Sigmoid colon (tissue), 7 donors: ENCODE results near the gene PTH2R. TPM values are rescaled to one million over a fixed set of nuclear protein-coding genes. Genes with fewer than 3 reads are reported as not detected.
"Not testable (repeated sequence)": the region's sequence is repeated elsewhere in the genome, so short reads cannot be mapped to it uniquely, and the experiment has no call there.

Experiments used
- DNase-seq: peaks from one replicate; pipeline ENCODE4 v3.0.0-alpha.2; 2019
- H3K27ac ChIP-seq, 4 donors: fragments of 200-600 bp; sonication (generic); one replicate each; pipeline ENCODE4 v1.5.1; 2016 to 2019; ENCODE audit warnings: mild to moderate bottlenecking in 1 of 4
- H3K27me3 ChIP-seq, 3 donors: fragments of 200-600 bp; sonication (generic); one replicate each; pipeline ENCODE4 v1.5.1; 2019; ENCODE audit warnings: mild to moderate bottlenecking in 1 of 3
- H3K36me3 ChIP-seq, 4 donors: fragments of 200-600 bp; sonication (generic); one replicate each; pipeline ENCODE4 v1.5.1; 2016 to 2019
- H3K4me1 ChIP-seq, 4 donors: fragments of 200-600 bp; sonication (generic); one replicate each; pipeline ENCODE4 v1.5.1; 2017 to 2019
- H3K4me3 ChIP-seq, 4 donors: fragments of 200-600 bp; sonication (generic); one replicate each; pipeline ENCODE4 v1.5.1; 2017 to 2019; ENCODE audit warnings: mild to moderate bottlenecking in 2 of 4, moderate library complexity in 1 of 4
- H3K9me3 ChIP-seq, 4 donors: fragments of 200-600 bp in 3 of 4; sonication (generic) in 3 of 4; one replicate each; pipeline versions ENCODE4 v1.5.1 to v1.6.1; 2013 to 2019
- EP300 ChIP-seq, 4 donors: sonication (generic); formaldehyde crosslinking; IDR thresholded peaks; one replicate each; pipeline ENCODE4 v1.6.1; 2017; ENCODE audit warnings: antibody characterized with exemption in 4 of 4
- POLR2A ChIP-seq, 2 donors: fragments of 450-650 bp; IDR thresholded peaks; one replicate each; pipeline ENCODE4 v1.6.1; 2016; ENCODE audit warnings: antibody characterized with exemption in 2 of 2, mild to moderate bottlenecking in 2 of 2, moderate library complexity in 2 of 2
- POLR2AphosphoS5 ChIP-seq, 4 donors: sonication (generic); formaldehyde crosslinking; IDR thresholded peaks; one replicate each; pipeline ENCODE4 v1.6.1; 2017; ENCODE audit warnings: antibody characterized with exemption in 4 of 4
- WGBS, 2 donors: extraction: QIAGEN DNeasy Blood & Tissue Kit; methylation state at CpG; one replicate each; pipeline ENCODE4 v1.1.7; 2013; 5-methylcytosine and 5-hydroxymethylcytosine counted together
- intact Hi-C: fragments of 100-400 bp; cut with DNase I; formaldehyde crosslinking; loops from one replicate; pipeline ENCODE4 v1.15.1; 2023
- polyA plus RNA-seq, 3 donors: library from polyadenylated mRNA; stranded (reverse); fragments of 200-250 nt; gene quantifications; one replicate each; pipeline ENCODE4 v1.2.3, GENCODE V29; 2013
- total RNA-seq, 4 donors: library from RNA; depleted of rRNA; stranded (reverse); fragments of >200 nt; gene quantifications; one replicate each; pipeline ENCODE4 v1.1.0, GENCODE V29; 2016
- TF ChIP-seq, protein P1 (sequence below), 4 experiments: fragments of 450-650 bp in 3 of 4; fragments of 200-600 bp in 1 of 4; IDR thresholded peaks; one replicate each; pipeline ENCODE4 v1.5.1; 2016 to 2019; ENCODE audit warnings: antibody characterized with exemption in 4 of 4, mild to moderate bottlenecking in 3 of 4, moderate library complexity in 2 of 4
- donor health status: healthy with polysubstance abuse.
- donor health status: Bipolar disorder and iron deficiency.
- donor health status: healthy.

PTH2R gene
- total and polyA plus RNA-seq, 7 donors: 0.12 to 0.27 TPM; not detected in 5

- DNase-seq: no peak
- intact Hi-C loops: no loop called here
- WGBS, 2 donors: 27 to 73% methylated on average over 5 of the region's 5 CpGs
- no peak overlapping the region for H3K27ac ChIP-seq
- no peak for TF ChIP-seq POLR2A (IDR thresholded peaks at IDR 0.05)
- TF ChIP-seq, protein P1, sequence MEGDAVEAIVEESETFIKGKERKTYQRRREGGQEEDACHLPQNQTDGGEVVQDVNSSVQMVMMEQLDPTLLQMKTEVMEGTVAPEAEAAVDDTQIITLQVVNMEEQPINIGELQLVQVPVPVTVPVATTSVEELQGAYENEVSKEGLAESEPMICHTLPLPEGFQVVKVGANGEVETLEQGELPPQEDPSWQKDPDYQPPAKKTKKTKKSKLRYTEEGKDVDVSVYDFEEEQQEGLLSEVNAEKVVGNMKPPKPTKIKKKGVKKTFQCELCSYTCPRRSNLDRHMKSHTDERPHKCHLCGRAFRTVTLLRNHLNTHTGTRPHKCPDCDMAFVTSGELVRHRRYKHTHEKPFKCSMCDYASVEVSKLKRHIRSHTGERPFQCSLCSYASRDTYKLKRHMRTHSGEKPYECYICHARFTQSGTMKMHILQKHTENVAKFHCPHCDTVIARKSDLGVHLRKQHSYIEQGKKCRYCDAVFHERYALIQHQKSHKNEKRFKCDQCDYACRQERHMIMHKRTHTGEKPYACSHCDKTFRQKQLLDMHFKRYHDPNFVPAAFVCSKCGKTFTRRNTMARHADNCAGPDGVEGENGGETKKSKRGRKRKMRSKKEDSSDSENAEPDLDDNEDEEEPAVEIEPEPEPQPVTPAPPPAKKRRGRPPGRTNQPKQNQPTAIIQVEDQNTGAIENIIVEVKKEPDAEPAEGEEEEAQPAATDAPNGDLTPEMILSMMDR (IDR thresholded peaks at IDR 0.05): no peak
- TF ChIP-seq POLR2AphosphoS5 (IDR thresholded peaks at IDR 0.05): no peak
- TF ChIP-seq EP300 (IDR thresholded peaks at IDR 0.05): no peak
- H3K36me3 ChIP-seq: no peaks in the 10 kb centered on the region
- H3K27me3 ChIP-seq: no peaks in the 10 kb centered on the region
- H3K9me3 ChIP-seq: no peaks in the 10 kb centered on the region
- no peaks in the 10 kb centered on the region for H3K4me1 ChIP-seq
- H3K4me3 ChIP-seq: no peak overlapping the region
Measured at GRCh38 chr2:208529796-208530195, 123.2 kb downstream of the PTH2R start.

DNA sequence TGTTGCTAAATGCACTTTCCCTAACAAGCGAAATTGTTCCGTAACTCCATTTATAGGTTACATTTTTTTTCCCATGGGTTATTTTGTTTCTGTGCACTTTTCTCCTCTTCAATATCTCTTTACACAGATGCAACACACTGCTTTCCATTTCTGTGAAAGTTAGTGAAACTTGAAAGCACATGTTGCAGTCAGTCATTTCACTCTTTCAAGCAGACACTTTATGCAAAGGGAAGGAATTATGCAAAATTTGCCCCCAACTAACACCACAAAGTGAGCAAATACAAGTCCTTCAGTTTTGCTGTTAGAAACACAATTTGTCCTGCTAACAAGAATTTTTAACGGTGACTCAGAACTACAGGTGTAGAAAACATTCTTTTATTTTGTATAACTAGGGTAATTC, 124.8 kb downstream of the PTH2R start:
- 89 to 91% methylated on average over 3 of the region's 3 CpGs for WGBS, 2 donors
- Histone ChIP-seq H3K36me3 (no peaks in the 10 kb centered on the region), H3K27ac (no peak overlapping the region), H3K4me1 (no peaks in the 10 kb centered on the region), H3K9me3 (no peaks in the 10 kb centered on the region), H3K4me3 (no peak overlapping the region), H3K27me3 (no peaks in the 10 kb centered on the region)
- intact Hi-C loops: no loop called here
- no peak for DNase-seq
- TF ChIP-seq POLR2AphosphoS5 (IDR thresholded peaks at IDR 0.05) (no peak), EP300 (IDR thresholded peaks at IDR 0.05) (no peak), POLR2A (IDR thresholded peaks at IDR 0.05) (no peak)
- TF ChIP-seq, protein P1 (IDR thresholded peaks at IDR 0.05): no peak

DNA sequence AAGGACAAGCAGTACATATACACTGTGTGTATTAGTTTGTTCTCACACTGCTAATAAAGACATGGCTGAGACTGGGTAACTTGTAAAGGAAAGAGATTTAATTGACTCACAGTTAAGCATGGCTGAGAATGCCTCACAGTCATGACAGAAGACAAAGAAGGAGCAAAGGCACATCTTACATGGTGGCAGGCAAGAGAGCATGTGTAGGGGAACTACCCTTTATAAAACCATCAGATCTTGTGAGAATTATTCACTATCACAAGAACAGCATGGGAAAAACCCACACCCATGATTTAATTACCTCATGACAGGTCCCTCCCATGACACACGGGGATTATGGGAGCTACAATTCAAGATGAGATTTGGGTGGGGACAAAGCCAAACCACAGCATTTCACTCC, 129.0 kb downstream of the PTH2R start:
- WGBS, 2 donors: 61 to 81% methylated on average over 1 of the region's 1 CpG
- H3K9me3 ChIP-seq, H3K27ac ChIP-seq, DNase-seq, intact Hi-C loops, H3K4me3 ChIP-seq, H3K4me1 ChIP-seq, H3K27me3 ChIP-seq, H3K36me3 ChIP-seq: not testable (repeated sequence)

- intact Hi-C loops: no loop called here
Measured at GRCh38 chr2:208541461-208541988, 134.9 kb downstream of the PTH2R start.

GRCh38 chr2:208541989-208542464, 135.4 kb downstream of the PTH2R start:
- TF ChIP-seq EP300 (IDR thresholded peaks at IDR 0.05): no peak
- no peak for TF ChIP-seq POLR2AphosphoS5 (IDR thresholded peaks at IDR 0.05)
- TF ChIP-seq POLR2A (IDR thresholded peaks at IDR 0.05): no peak
- TF ChIP-seq, protein P1 (IDR thresholded peaks at IDR 0.05): no peak
- H3K27ac ChIP-seq: no peak overlapping the region
- intact Hi-C loops: no loop called here
- WGBS, 2 donors: 65 to 78% methylated on average over 3 of the region's 3 CpGs
- H3K4me3 ChIP-seq: no peak overlapping the region
- no peaks in the 10 kb centered on the region for H3K27me3 ChIP-seq
- H3K4me1 ChIP-seq: no peaks in the 10 kb centered on the region
- DNase-seq: no peak
- H3K9me3 ChIP-seq: no peaks in the 10 kb centered on the region
- no peaks in the 10 kb centered on the region for H3K36me3 ChIP-seq

More at GRCh38 chr2:208541461-208541988, 134.9 kb downstream of the PTH2R start:
- H3K27me3 ChIP-seq: no peaks in the 10 kb centered on the region
- H3K36me3 ChIP-seq: no peaks in the 10 kb centered on the region
- no peak for DNase-seq
- H3K4me1 ChIP-seq: no peaks in the 10 kb centered on the region
- TF ChIP-seq, protein P1 (IDR thresholded peaks at IDR 0.05): no peak
- TF ChIP-seq POLR2AphosphoS5 (IDR thresholded peaks at IDR 0.05) (no peak), POLR2A (IDR thresholded peaks at IDR 0.05) (no peak), EP300 (IDR thresholded peaks at IDR 0.05) (no peak)
- no peak overlapping the region for H3K4me3 ChIP-seq
- H3K27ac ChIP-seq: no peak overlapping the region
- H3K9me3 ChIP-seq: no peaks in the 10 kb centered on the region
- 95 to 96% methylated on average over 3 of the region's 3 CpGs for WGBS, 2 donors
